Limb (tissue), 2 donors: ENCODE measurements around the gene PPWD1.
"Not testable (repeated sequence)": the region's sequence is repeated elsewhere in the genome, so short reads cannot be mapped to it uniquely, and the experiment has no call there.

Source experiments
- DNase-seq, 2 donors: peaks; one replicate each; pipeline ENCODE4 v3.0.0-alpha.2; 2016; ENCODE audit errors: extremely low spot score in 2 of 2

Gene PPWD1

GRCh38 chr5:65562731-65563701 is at the start of gene PPWD1, which contains the start of gene CENPK:
Gene PPWD1 (plus strand): TSS chr5:65563296. CDS start chr5:65563311, 15 bp downstream.
Gene CENPK (minus strand): TSS chr5:65563168. CDS start chr5:65554907, 8,261 bp downstream.
- DNase-seq, result peak; percentile 96

- no peak for DNase-seq
These were observed 37.4 kb upstream of the PPWD1 start for GRCh38 chr5:65525726-65526125.

GRCh38 chr5:65530904-65531303 is 32.2 kb upstream of the PPWD1 start:
- DNase-seq, result no peak

GRCh38 chr5:65535529-65535987 is 27.5 kb upstream of the PPWD1 start:
- DNase-seq, result no peak

GRCh38 chr5:65539827-65540226 is 23.3 kb upstream of the PPWD1 start:
- DNase-seq, result no peak

GRCh38 chr5:65544473-65544872 is 18.6 kb upstream of the PPWD1 start:
- no peak for DNase-seq

GRCh38 chr5:65546141-65546540 is 17.0 kb upstream of the PPWD1 start:
- no peak for DNase-seq

GRCh38 chr5:65548281-65548680 is 14.8 kb upstream of the PPWD1 start:
- DNase-seq, result no peak

- DNase-seq, result no peak
These were observed 9.2 kb upstream of the PPWD1 start for GRCh38 chr5:65553941-65554340.

- no peak for DNase-seq
These were observed 7.8 kb upstream of the PPWD1 start for GRCh38 chr5:65555287-65555686.

GRCh38 chr5:65556181-65556580 is 6.9 kb upstream of the PPWD1 start:
- no peak for DNase-seq

- DNase-seq, result no peak
These were observed 6.4 kb upstream of the PPWD1 start for GRCh38 chr5:65556718-65557117.

GRCh38 chr5:65563777-65564176 is 681 bp downstream of the PPWD1 start:
- no peak for DNase-seq

GRCh38 chr5:65566505-65566904 is 3.4 kb downstream of the PPWD1 start:
- no peak for DNase-seq

GRCh38 chr5:65570598-65571226 is 7.6 kb downstream of the PPWD1 start:
- no peak for DNase-seq

GRCh38 chr5:65577141-65577540 is 14.0 kb downstream of the PPWD1 start:
- no peak for DNase-seq

- DNase-seq, result no peak
These were observed 25.6 kb downstream of the PPWD1 start for GRCh38 chr5:65588694-65589093.

GRCh38 chr5:65601761-65602160 is 38.7 kb downstream of the PPWD1 start:
- DNase-seq, result not testable (repeated sequence)

GRCh38 chr5:65611524-65611923 is 48.4 kb downstream of the PPWD1 start:
- DNase-seq, result no peak

- DNase-seq, result no peak
These were observed 49.3 kb downstream of the PPWD1 start for GRCh38 chr5:65612298-65612907.

GRCh38 chr5:65620021-65620420 is 56.9 kb downstream of the PPWD1 start:
- DNase-seq, result no peak

GRCh38 chr5:65621961-65622360 is 58.9 kb downstream of the PPWD1 start:
- DNase-seq, result not testable (repeated sequence)
